GM12892 (cell line): Measurements from ENCODE around the gene ELF2.
"Not testable (repeated sequence)": the region's sequence is repeated elsewhere in the genome, so short reads cannot be mapped to it uniquely, and the experiment has no call there.

Experiments
- DNase-seq: peaks from one replicate; pipeline ENCODE4 v3.0.0; 2011; ENCODE audit not compliant: insufficient read length
- FAIRE-seq: peaks from 2 replicates; lab custom pipeline; 2011; peaks lifted over from hg19 to GRCh38; lab: Jason Lieb, UNC
- POLR2A ChIP-seq: IDR thresholded peaks from 2 replicates; pipeline ENCODE4 v1.6.1; 2011; ENCODE audit warnings: low read depth, low read length, control low read depth
- POLR2AphosphoS5 ChIP-seq: IDR thresholded peaks from 2 replicates; pipeline ENCODE4 v1.6.1; 2011; ENCODE audit warnings: low read depth, low read length, control low read depth
- TAF1 ChIP-seq: IDR thresholded peaks from 2 replicates; pipeline ENCODE4 v1.6.1; 2011; ENCODE audit warnings: low read depth, mild to moderate bottlenecking, control low read depth, low read length, borderline replicate concordance

The ELF2 gene

DNA sequence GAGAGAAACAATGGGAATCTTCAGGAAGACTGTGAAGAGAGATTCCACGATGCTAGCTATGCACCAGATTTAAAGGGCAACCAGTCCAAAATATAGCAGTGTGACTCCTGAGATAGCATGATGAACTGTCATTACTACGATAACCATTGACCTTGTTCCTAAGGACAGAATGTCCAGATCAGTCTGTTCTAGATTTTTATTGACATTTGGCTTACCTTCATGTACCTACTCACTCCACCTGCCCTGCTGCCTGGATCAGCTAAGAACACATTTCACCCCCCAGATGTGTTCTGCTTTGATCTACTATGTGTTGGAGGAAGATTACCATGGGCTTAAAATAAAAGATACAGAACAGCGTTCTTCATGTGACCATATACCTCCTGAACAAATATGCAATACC, 50.1 kb downstream of the ELF2 start:
- DNase-seq (no peak), FAIRE-seq (no peak)
- no peak for TF ChIP-seq POLR2AphosphoS5
- TF ChIP-seq TAF1: no peak
- no peak for TF ChIP-seq POLR2A

- FAIRE-seq: no peak
- TF ChIP-seq TAF1 (no peak), POLR2A (no peak), POLR2AphosphoS5 (no peak)
- no peak for DNase-seq
These were observed 53.1 kb downstream of the ELF2 start for GRCh38 chr4:139123910-139124309.

DNA sequence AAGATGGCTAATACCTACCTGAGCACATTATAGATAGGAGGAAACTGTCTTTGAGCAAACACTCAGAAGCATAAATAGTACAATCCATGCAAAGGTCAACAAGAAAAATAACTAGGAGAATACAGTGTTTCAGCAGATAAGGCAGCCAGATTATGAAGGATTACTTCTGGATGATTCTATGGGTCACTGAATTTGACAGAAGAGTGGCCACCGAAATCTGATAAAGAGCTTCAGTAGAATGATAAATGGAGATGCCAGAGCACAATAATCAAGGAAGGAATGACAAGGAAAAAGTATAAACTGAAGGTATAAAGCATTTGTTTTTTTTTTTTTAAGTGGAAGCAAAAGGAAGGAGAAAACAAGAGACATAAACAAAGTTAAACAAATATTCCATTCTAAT, 58.7 kb downstream of the ELF2 start:
- no peak for DNase-seq
- no peak for TF ChIP-seq POLR2AphosphoS5
- no peak for TF ChIP-seq POLR2A
- TF ChIP-seq TAF1: no peak
- no peak for FAIRE-seq

DNA sequence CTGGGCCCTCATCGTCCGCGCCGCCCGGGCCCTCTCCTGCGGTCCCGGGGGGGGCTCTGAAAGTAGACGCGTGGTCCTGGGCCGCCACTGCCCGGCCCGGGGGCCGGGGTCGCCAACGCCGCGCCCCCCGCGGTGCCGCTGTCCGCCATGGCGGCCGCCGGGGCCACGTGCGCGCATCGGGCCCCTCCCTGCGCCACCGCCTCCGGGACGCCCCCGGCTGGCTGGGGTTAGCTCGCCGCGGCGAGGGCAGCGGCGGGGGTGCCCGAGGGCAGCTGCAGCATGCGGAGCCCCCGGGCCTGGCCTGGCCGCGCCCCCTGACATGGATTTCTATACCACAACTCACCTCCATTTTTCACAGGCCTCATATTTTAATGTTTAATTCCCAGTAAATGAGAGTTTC, 61.8 kb downstream of the ELF2 start:
- DNase-seq (no peak), FAIRE-seq (no peak)
- TF ChIP-seq POLR2AphosphoS5 (no peak), TAF1 (no peak), POLR2A (no peak)

GRCh38 chr4:139114795-139115194, 62.2 kb downstream of the ELF2 start:
- not testable (repeated sequence) for FAIRE-seq, DNase-seq

- TF ChIP-seq POLR2A (no peak), POLR2AphosphoS5 (no peak), TAF1 (no peak)
- DNase-seq: no peak
- FAIRE-seq: no peak
These were observed 64.4 kb downstream of the ELF2 start for GRCh38 chr4:139112650-139113049.

- no peak for FAIRE-seq
- no peak for TF ChIP-seq POLR2AphosphoS5
- no peak for TF ChIP-seq TAF1
- TF ChIP-seq POLR2A: no peak
- DNase-seq: no peak
These were observed 68.4 kb downstream of the ELF2 start for GRCh38 chr4:139108567-139109128.

- DNase-seq (peak; percentile 44), FAIRE-seq (peak; percentile 92)
- TF ChIP-seq POLR2A: no peak
- no peak for TF ChIP-seq POLR2AphosphoS5
- TF ChIP-seq TAF1: no peak
These were observed 77.5 kb downstream of the ELF2 start for GRCh38 chr4:139099366-139099982.

GRCh38 chr4:139092271-139092670, 84.7 kb downstream of the ELF2 start:
- no peak for FAIRE-seq
- no peak for DNase-seq
- TF ChIP-seq POLR2AphosphoS5: no peak
- no peak for TF ChIP-seq TAF1
- TF ChIP-seq POLR2A: no peak

DNA sequence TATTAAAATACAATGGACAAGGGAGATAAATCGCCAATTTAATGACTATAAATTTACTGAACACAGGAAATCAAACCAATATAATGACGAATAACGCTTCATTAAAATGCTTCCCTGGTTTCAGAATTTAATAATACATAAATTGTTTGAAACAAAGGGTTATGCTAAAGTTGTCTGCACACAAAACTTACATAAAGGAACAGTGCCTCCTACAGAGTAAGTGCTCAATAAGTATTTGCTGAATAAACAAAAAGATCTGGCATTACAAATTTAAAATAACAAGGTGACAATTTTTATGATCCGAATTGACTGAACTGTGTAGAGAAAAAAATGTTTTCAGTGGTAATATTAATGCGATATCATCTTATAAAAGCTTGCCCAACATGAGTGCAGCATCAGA, 91.9 kb downstream of the ELF2 start:
- TF ChIP-seq TAF1 (no peak), POLR2A (no peak), POLR2AphosphoS5 (no peak)
- FAIRE-seq (peak; percentile 38), DNase-seq (no peak)

- DNase-seq: no peak
These were observed 92.3 kb downstream of the ELF2 start for GRCh38 chr4:139084804-139085093.

GRCh38 chr4:139083956-139084803, 92.8 kb downstream of the ELF2 start:
- peak; percentile 95 for FAIRE-seq
- TF ChIP-seq TAF1 (0 out of 2 replicates have a peak, but pooled peaks have one; percentile 46), POLR2AphosphoS5 (peak; percentile 20), POLR2A (peak; percentile 81; the same call in 1 of the 2 replicates)
- DNase-seq: peak; percentile 48

More at GRCh38 chr4:139084804-139085093, 92.3 kb downstream of the ELF2 start:
- FAIRE-seq: no peak
- TF ChIP-seq POLR2AphosphoS5 (no peak), POLR2A (no peak), TAF1 (no peak)
